SU-DHL-6 (cell line): Measurements from ENCODE around the gene AGRN.

Experiments
- H2AFZ ChIP-seq: fragments of 200-600 bp; sonication (generic); 2 replicates; pipeline ENCODE4 v1.6.1; 2014; ENCODE audit warnings: low read depth, mild to moderate bottlenecking, moderate library complexity, mixed read lengths, antibody characterized with exemption, low read length; ENCODE audit not compliant: severe bottlenecking
- H3F3A ChIP-seq: fragments of 200-600 bp; shearing (Covaris generic); 2 replicates; pipeline ENCODE4 v1.6.0; 2016; ENCODE audit warnings: antibody characterized with exemption, mild to moderate bottlenecking; ENCODE audit not compliant: insufficient read depth
- H3K27ac ChIP-seq: fragments of 200-600 bp; sonication (generic); 2 replicates; pipeline ENCODE4 v1.5.1; 2016; ENCODE audit warnings: low read depth, mild to moderate bottlenecking, low read length, moderate library complexity, mixed read lengths
- H3K27me3 ChIP-seq: fragments of 200-600 bp; sonication (generic), shearing (Covaris generic); 2 replicates; pipeline ENCODE4 v1.6.0; 2014; ENCODE audit warnings: mild to moderate bottlenecking, low read length
- H3K36me3 ChIP-seq: fragments of 200-600 bp; sonication (generic); 2 replicates; pipeline ENCODE4 v1.6.1; 2014; ENCODE audit warnings: mild to moderate bottlenecking, low read length, mixed read lengths
- H3K4me2 ChIP-seq: fragments of 300-600, 200-600 bp; shearing (Covaris generic), sonication (generic); 2 replicates; pipeline ENCODE4 v1.6.0; 2014; ENCODE audit warnings: low read length, low read depth, mild to moderate bottlenecking; ENCODE audit not compliant: poor library complexity, severe bottlenecking
- H3K4me3 ChIP-seq: fragments of 200-600 bp; sonication (generic); 2 replicates; pipeline ENCODE4 v1.5.1; 2014; ENCODE audit warnings: antibody characterized with exemption, low read length, mild to moderate bottlenecking, mixed read lengths; ENCODE audit not compliant: insufficient read depth, poor library complexity, severe bottlenecking
- H3K79me2 ChIP-seq: fragments of 200-600 bp; sonication (generic); 2 replicates; pipeline ENCODE4 v1.6.1; 2014; ENCODE audit warnings: mild to moderate bottlenecking, low read length, moderate library complexity; ENCODE audit not compliant: insufficient read depth
- H3K9ac ChIP-seq: fragments of 200-600 bp; sonication (generic); 2 replicates; pipeline ENCODE4 v1.7.0; 2014; ENCODE audit warnings: mild to moderate bottlenecking, low read length
- H3K9me2 ChIP-seq: fragments of 200-600 bp; sonication (generic); replicated peaks from 2 replicates; pipeline ENCODE4 v1.6.1; 2014; ENCODE audit warnings: low read length; ENCODE audit not compliant: insufficient read depth
- H3K9me3 ChIP-seq: fragments of 200-600 bp; sonication (generic); 2 replicates; pipeline ENCODE4 v1.6.1; 2014; ENCODE audit warnings: low read length, mixed read lengths; ENCODE audit not compliant: insufficient read depth
- H4K20me1 ChIP-seq: fragments of 200-600 bp; sonication (generic); 2 replicates; pipeline ENCODE4 v1.6.1; 2014; ENCODE audit warnings: low read depth, mild to moderate bottlenecking, antibody characterized with exemption, low read length, moderate library complexity, mixed read lengths
- EZH2phosphoT487 ChIP-seq: fragments of 200-600 bp; sonication (generic), shearing (Covaris generic); conservative IDR thresholded peaks from 2 replicates; pipeline ENCODE4 v1.6.1; 2018; ENCODE audit warnings: mild to moderate bottlenecking, antibody characterized with exemption, low read length, moderate library complexity, mixed read lengths
- TF ChIP-seq, protein P1 (sequence below): fragments of 200-600 bp; sonication (generic); IDR thresholded peaks from one replicate; pipeline ENCODE4 v1.5.1; 2017; ENCODE audit warnings: antibody characterized with exemption, mild to moderate bottlenecking, low read length, moderate library complexity; ENCODE audit not compliant: insufficient read depth, poor library complexity, severe bottlenecking

Gene AGRN

DNA sequence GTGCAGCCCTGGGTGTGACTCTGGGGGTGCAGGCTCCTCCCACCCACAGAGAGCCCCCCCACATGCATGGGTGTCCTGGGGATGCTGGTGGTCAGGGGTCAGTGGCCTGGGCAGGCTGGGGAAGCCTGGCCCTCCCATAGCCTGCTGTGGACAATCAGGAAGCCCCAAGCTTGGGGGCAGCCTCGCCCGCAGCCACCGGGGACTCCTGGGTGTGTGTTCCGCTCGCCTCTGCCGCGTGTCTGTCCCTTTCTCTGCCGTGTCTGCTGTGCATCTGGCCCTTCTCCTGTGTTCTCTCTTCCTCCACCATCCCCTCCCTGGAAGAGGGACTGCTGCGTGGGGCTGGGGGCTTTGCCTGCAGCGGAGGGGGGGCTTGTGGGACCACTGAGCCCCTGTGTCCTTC is 22.9 kb downstream of the AGRN start:
- no peak overlapping the region for H3K4me2 ChIP-seq
- H2AFZ ChIP-seq, result no peak overlapping the region
- no peak overlapping the region for H3K27ac ChIP-seq
- no peaks in the 10 kb centered on the region for H3K27me3 ChIP-seq
- TF ChIP-seq, protein P1, sequence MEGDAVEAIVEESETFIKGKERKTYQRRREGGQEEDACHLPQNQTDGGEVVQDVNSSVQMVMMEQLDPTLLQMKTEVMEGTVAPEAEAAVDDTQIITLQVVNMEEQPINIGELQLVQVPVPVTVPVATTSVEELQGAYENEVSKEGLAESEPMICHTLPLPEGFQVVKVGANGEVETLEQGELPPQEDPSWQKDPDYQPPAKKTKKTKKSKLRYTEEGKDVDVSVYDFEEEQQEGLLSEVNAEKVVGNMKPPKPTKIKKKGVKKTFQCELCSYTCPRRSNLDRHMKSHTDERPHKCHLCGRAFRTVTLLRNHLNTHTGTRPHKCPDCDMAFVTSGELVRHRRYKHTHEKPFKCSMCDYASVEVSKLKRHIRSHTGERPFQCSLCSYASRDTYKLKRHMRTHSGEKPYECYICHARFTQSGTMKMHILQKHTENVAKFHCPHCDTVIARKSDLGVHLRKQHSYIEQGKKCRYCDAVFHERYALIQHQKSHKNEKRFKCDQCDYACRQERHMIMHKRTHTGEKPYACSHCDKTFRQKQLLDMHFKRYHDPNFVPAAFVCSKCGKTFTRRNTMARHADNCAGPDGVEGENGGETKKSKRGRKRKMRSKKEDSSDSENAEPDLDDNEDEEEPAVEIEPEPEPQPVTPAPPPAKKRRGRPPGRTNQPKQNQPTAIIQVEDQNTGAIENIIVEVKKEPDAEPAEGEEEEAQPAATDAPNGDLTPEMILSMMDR, result no peak
- no peak for TF ChIP-seq EZH2phosphoT487
- no peak overlapping the region for H3K4me3 ChIP-seq
- no peaks in the 10 kb centered on the region for H4K20me1 ChIP-seq
- H3K9me3 ChIP-seq, result no peaks in the 10 kb centered on the region
- H3K9me2 ChIP-seq, result no peaks in the 10 kb centered on the region
- H3K79me2 ChIP-seq, result no peaks in the 10 kb centered on the region
- no peaks in the 10 kb centered on the region for H3F3A ChIP-seq
- no peak overlapping the region for H3K9ac ChIP-seq
- H3K36me3 ChIP-seq, result no peaks in the 10 kb centered on the region

DNA sequence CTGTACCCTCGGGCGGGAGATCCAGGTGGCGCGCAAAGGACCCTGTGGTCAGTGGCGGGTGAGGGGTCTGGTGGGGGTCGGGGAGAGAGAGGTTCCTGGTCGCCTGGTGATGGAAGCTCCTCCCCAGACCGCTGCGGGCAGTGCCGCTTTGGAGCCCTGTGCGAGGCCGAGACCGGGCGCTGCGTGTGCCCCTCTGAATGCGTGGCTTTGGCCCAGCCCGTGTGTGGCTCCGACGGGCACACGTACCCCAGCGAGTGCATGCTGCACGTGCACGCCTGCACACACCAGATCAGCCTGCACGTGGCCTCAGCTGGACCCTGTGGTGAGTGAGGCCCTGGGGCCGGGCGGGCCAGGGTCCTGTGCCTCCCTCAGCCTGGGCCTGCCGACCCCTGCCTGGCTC is 23.5 kb downstream of the AGRN start:
- Histone ChIP-seq H3K27me3 (no peaks in the 10 kb centered on the region), H3K9ac (no peak overlapping the region), H2AFZ (no peak overlapping the region), H3K9me3 (no peaks in the 10 kb centered on the region), H3K79me2 (no peaks in the 10 kb centered on the region), H3K4me2 (no peak overlapping the region), H4K20me1 (no peaks in the 10 kb centered on the region), H3K36me3 (no peaks in the 10 kb centered on the region), H3K27ac (no peak overlapping the region), H3F3A (no peaks in the 10 kb centered on the region), H3K4me3 (no peak overlapping the region), H3K9me2 (no peaks in the 10 kb centered on the region)
- TF ChIP-seq, protein P1, result no peak
- no peak for TF ChIP-seq EZH2phosphoT487

DNA sequence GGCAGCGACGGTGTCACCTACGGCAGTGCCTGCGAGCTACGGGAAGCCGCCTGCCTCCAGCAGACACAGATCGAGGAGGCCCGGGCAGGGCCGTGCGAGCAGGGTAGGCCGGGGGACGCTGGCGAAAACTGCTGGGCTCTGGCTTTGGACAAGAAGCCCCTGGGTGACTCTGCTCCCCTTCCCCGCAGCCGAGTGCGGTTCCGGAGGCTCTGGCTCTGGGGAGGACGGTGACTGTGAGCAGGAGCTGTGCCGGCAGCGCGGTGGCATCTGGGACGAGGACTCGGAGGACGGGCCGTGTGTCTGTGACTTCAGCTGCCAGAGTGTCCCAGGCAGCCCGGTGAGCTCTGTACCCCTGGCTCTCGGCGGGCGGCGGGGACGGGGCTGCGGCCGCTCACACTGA is 24.0 kb downstream of the AGRN start:
- Histone ChIP-seq H3K79me2 (no peaks in the 10 kb centered on the region), H3F3A (no peaks in the 10 kb centered on the region), H2AFZ (no peak overlapping the region), H3K4me3 (no peak overlapping the region), H3K9me3 (no peaks in the 10 kb centered on the region), H3K27me3 (no peaks in the 10 kb centered on the region), H3K9me2 (no peaks in the 10 kb centered on the region), H3K4me2 (no peak overlapping the region), H3K36me3 (no peaks in the 10 kb centered on the region), H3K9ac (no peak overlapping the region), H4K20me1 (no peaks in the 10 kb centered on the region), H3K27ac (no peak overlapping the region)
- no peak for TF ChIP-seq EZH2phosphoT487
- TF ChIP-seq, protein P1, result no peak
